Vagina (tissue), 2 donors: ENCODE results near the gene SPAG17. TPM values are rescaled to one million over a fixed set of nuclear protein-coding genes. Genes with fewer than 3 reads are reported as not detected.

Source experiments
- DNase-seq, 2 donors: peaks; one replicate each; pipeline ENCODE4 v3.0.0-alpha.2; 2017; ENCODE audit errors: extremely low spot score in 2 of 2
- H3K27ac ChIP-seq: fragments of 200-600 bp; sonication (generic); one replicate; pipeline ENCODE4 v1.5.1; 2019
- H3K27me3 ChIP-seq: fragments of 200-600 bp; sonication (generic); one replicate; pipeline ENCODE4 v1.5.1; 2019
- H3K36me3 ChIP-seq, 2 donors: fragments of 200-600 bp; sonication (generic); one replicate each; pipeline ENCODE4 v1.5.1; 2017 to 2019
- H3K4me1 ChIP-seq: fragments of 200-600 bp; sonication (generic); one replicate; pipeline ENCODE4 v1.5.1; 2019
- H3K4me3 ChIP-seq, 2 donors: fragments of 200-600 bp; sonication (generic); 1 replicate in 1 of 2; 2 replicates in 1 of 2; pipeline ENCODE4 v1.5.1; 2016 to 2019
- H3K9me3 ChIP-seq: fragments of 200-600 bp; sonication (generic); one replicate; pipeline ENCODE4 v1.5.1; 2019
- CTCF ChIP-seq, 3 experiments: fragments of 450-650 bp in 2 of 3; fragments of 200-600 bp in 1 of 3; sonication (generic) in 1 of 3; IDR thresholded peaks; one replicate each; pipeline ENCODE4 v1.5.1; 2017 to 2019; ENCODE audit warnings: antibody characterized with exemption in 3 of 3, mild to moderate bottlenecking in 2 of 3, moderate library complexity in 2 of 3
- POLR2A ChIP-seq, 2 donors: fragments of 450-650 bp; IDR thresholded peaks; one replicate each; pipeline ENCODE4 v1.6.1; 2017; ENCODE audit warnings: antibody characterized with exemption in 2 of 2, mild to moderate bottlenecking in 2 of 2, moderate library complexity in 2 of 2
- POLR2AphosphoS5 ChIP-seq, 2 donors: sonication (generic); formaldehyde crosslinking; IDR thresholded peaks; one replicate each; pipeline ENCODE4 v1.9.0; 2017; ENCODE audit warnings: antibody characterized with exemption in 2 of 2, mild to moderate bottlenecking in 2 of 2, low read depth in 1 of 2; ENCODE audit not compliant: insufficient read depth in 1 of 2
- intact Hi-C: fragments of 100-400 bp; cut with DNase I; formaldehyde crosslinking; loops from one replicate; pipeline ENCODE4 v1.15.1; 2023
- total RNA-seq: library from RNA; depleted of rRNA; stranded (reverse); fragments of >200 nt; gene quantifications from one replicate; pipeline ENCODE4 v1.2.3, GENCODE V29; 2016

SPAG17 gene
- total RNA-seq, result 10.1 TPM

GRCh38 chr1:118185084-118185832, at the start of gene SPAG17:
Gene SPAG17 (minus strand): TSS chr1:118185228. CDS start chr1:118185157, 71 bp downstream.
- Histone ChIP-seq H3K27me3 (no peaks in the 10 kb centered on the region), H3K4me1 (peaks cover 7% of the 10 kb centered on the region), H3K4me3 (peak within 1 kb of the TSS; percentile 24 to 30), H3K9me3 (no peaks in the 10 kb centered on the region), H3K27ac (no peak within 1 kb of the TSS), H3K36me3 (no peaks in the 10 kb centered on the region)
- intact Hi-C loops, result no loop called here
- TF ChIP-seq CTCF (IDR thresholded peaks at IDR 0.05) (no peak), POLR2A (IDR thresholded peaks at IDR 0.05) (no peak), POLR2AphosphoS5 (IDR thresholded peaks at IDR 0.05; ENCODE audit: insufficient read depth in 1 of 2, low read depth in 1 of 2) (no peak)
- DNase-seq, result no peak

GRCh38 chr1:118225471-118225870, 40.4 kb upstream of the SPAG17 start:
- no peaks in the 10 kb centered on the region for H3K27me3 ChIP-seq
- H3K27ac ChIP-seq, result no peak overlapping the region
- H3K36me3 ChIP-seq, result no peaks in the 10 kb centered on the region
- H3K9me3 ChIP-seq, result no peaks in the 10 kb centered on the region
- DNase-seq, result no peak
- no peak overlapping the region for H3K4me3 ChIP-seq
- TF ChIP-seq POLR2AphosphoS5 (IDR thresholded peaks at IDR 0.05; ENCODE audit: insufficient read depth in 1 of 2, low read depth in 1 of 2), result no peak
- TF ChIP-seq CTCF (IDR thresholded peaks at IDR 0.05), result no peak
- TF ChIP-seq POLR2A (IDR thresholded peaks at IDR 0.05), result no peak
- no peaks in the 10 kb centered on the region for H3K4me1 ChIP-seq
- intact Hi-C loops, result loop anchor here (5.0 kb wide), 1 partner anchor 1002 kb away; no protein-coding TSS in a partner anchor

DNA sequence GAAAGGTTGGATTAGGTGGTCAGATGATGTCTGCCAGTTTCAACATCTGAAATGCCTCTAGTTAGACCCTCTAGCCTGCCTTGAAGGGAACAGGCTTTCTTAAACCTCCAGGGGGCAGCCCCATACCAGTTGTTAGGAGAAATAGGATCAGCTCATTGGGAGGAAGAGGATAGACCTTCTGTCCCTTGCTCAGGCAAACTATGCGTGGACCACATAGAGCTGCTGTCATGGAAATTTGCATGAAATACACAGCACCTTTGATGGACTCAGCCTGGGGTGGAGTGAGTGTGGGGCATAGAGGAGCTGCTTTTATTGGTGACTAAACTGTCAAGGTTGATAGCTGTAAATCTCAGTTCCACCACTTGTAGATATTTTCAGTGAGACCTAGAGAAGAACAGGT, 38.4 kb upstream of the SPAG17 start:
- Histone ChIP-seq H3K4me1 (no peaks in the 10 kb centered on the region), H3K27ac (no peak overlapping the region), H3K4me3 (no peak overlapping the region), H3K36me3 (no peaks in the 10 kb centered on the region), H3K27me3 (no peaks in the 10 kb centered on the region), H3K9me3 (no peaks in the 10 kb centered on the region)
- no peak for DNase-seq
- no peak for TF ChIP-seq POLR2AphosphoS5 (IDR thresholded peaks at IDR 0.05; ENCODE audit: insufficient read depth in 1 of 2, low read depth in 1 of 2)
- intact Hi-C loops, result no loop called here

GRCh38 chr1:118219438-118219837, 34.4 kb upstream of the SPAG17 start:
- Histone ChIP-seq H3K27ac (no peak overlapping the region), H3K4me1 (no peaks in the 10 kb centered on the region), H3K9me3 (no peaks in the 10 kb centered on the region), H3K27me3 (no peaks in the 10 kb centered on the region), H3K4me3 (no peak overlapping the region), H3K36me3 (no peaks in the 10 kb centered on the region)
- TF ChIP-seq CTCF (IDR thresholded peaks at IDR 0.05), result no peak
- TF ChIP-seq POLR2AphosphoS5 (IDR thresholded peaks at IDR 0.05; ENCODE audit: insufficient read depth in 1 of 2, low read depth in 1 of 2), result no peak
- TF ChIP-seq POLR2A (IDR thresholded peaks at IDR 0.05), result no peak
- intact Hi-C loops, result no loop called here
- DNase-seq, result no peak

DNA sequence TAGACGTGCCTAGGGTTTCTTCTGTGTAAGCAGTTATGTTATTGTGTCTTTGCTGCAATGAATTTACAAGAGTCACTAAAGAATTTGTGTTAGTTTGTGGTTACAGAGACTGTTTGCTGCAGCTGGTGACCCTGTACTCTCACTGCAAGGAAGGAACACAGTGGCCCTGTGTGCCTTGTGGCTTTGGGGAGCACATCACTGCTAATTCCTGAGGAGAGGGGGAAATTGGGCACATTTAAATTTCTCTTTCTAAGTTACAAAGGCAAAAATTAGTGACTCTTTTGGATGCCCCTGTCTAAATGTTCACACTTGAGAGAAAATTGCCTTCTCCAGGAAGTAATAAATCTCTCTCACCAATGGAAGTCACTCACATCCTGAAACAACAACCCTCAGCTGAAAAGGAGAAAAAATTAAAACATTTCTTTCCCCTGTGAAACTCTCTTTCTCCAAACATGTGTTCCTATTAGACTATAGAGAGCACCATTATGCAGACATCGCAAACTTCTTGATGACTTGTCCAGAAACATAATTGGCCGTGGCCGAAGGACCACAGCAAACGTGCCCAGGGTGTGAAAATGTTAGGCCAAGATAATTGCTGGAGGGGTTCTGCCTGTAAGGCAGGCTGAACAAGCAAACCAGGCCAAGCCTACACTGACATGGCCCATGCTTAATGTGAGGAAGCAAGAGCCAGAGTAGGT, 32.3 kb upstream of the SPAG17 start:
- TF ChIP-seq CTCF (IDR thresholded peaks at IDR 0.05) (no peak), POLR2AphosphoS5 (IDR thresholded peaks at IDR 0.05; ENCODE audit: insufficient read depth in 1 of 2, low read depth in 1 of 2) (no peak), POLR2A (IDR thresholded peaks at IDR 0.05) (no peak)
- intact Hi-C loops, result no loop called here
- no peak overlapping the region for H3K27ac ChIP-seq
- no peak overlapping the region for H3K4me3 ChIP-seq
- H3K4me1 ChIP-seq, result no peaks in the 10 kb centered on the region
- no peaks in the 10 kb centered on the region for H3K9me3 ChIP-seq
- no peaks in the 10 kb centered on the region for H3K36me3 ChIP-seq
- DNase-seq, result no peak
- H3K27me3 ChIP-seq, result no peaks in the 10 kb centered on the region
